Stimulated activated CD8-positive, alpha-beta memory T cell treated with anti-CD3 and anti-CD28 coated beads, Interleukin-7, amount 100 ng/mL, for 48 hours (primary cell): ENCODE measurements around the gene KPTN.
"Not testable (repeated sequence)": the region's sequence is repeated elsewhere in the genome, so short reads cannot be mapped to it uniquely, and the experiment has no call there.

Experiments
- DNase-seq, 2 donors: peaks; one replicate each; pipeline ENCODE4 v3.0.0-alpha.2; 2020; ENCODE audit warnings: low read depth in 1 of 2; ENCODE audit errors: extremely low read depth in 1 of 2

The KPTN gene

GRCh38 chr19:47492571-47493377 lies 8.8 kb upstream of the KPTN start:
- no peak for DNase-seq

GRCh38 chr19:47492137-47492533 lies 8.1 kb upstream of the KPTN start:
- no peak for DNase-seq

GRCh38 chr19:47491358-47492136 lies 7.5 kb upstream of the KPTN start:
- no peak for DNase-seq

GRCh38 chr19:47490847-47491246 lies 6.8 kb upstream of the KPTN start:
- DNase-seq, result no peak

- DNase-seq, result no peak
Measured at GRCh38 chr19:47490031-47490430, 6.0 kb upstream of the KPTN start.

GRCh38 chr19:47489072-47489914 lies 5.3 kb upstream of the KPTN start:
- no peak for DNase-seq

- no peak for DNase-seq
Measured at GRCh38 chr19:47487551-47488515, 3.8 kb upstream of the KPTN start.

GRCh38 chr19:47486900-47487299 lies 2.9 kb upstream of the KPTN start:
- DNase-seq, result no peak

- DNase-seq, result not testable (repeated sequence)
Measured at GRCh38 chr19:47486220-47486619, 2.2 kb upstream of the KPTN start.

GRCh38 chr19:47485210-47485609 lies 1.2 kb upstream of the KPTN start:
- no peak for DNase-seq

- DNase-seq, result no peak
Measured at GRCh38 chr19:47483200-47483599, 819 bp downstream of the KPTN start.

- DNase-seq, result no peak
Measured at GRCh38 chr19:47481460-47482052, 2.5 kb downstream of the KPTN start.

- DNase-seq, result no peak
Measured at GRCh38 chr19:47480658-47481057, 3.4 kb downstream of the KPTN start.

GRCh38 chr19:47479701-47480503 lies 4.1 kb downstream of the KPTN start:
- DNase-seq, result no peak

GRCh38 chr19:47476438-47476972 lies 7.5 kb downstream of the KPTN start:
- no peak for DNase-seq

GRCh38 chr19:47475465-47475864 lies 8.6 kb downstream of the KPTN start:
- no peak for DNase-seq

GRCh38 chr19:47473336-47473735 lies 10.7 kb downstream of the KPTN start:
- DNase-seq, result no peak

GRCh38 chr19:47471733-47472457 lies 12.1 kb downstream of the KPTN start, which contains the start of gene SLC8A2:
Gene SLC8A2 (minus strand): TSS chr19:47471893. CDS start chr19:47466403, 5,490 bp downstream.
- peak in 1 of 2 donors; percentile 27 for DNase-seq
